Endothelial cell of umbilical vein (primary cell): ENCODE data around the gene FABP6.
"Not testable (repeated sequence)": the region's sequence is repeated elsewhere in the genome, so short reads cannot be mapped to it uniquely, and the experiment has no call there.

Experiments
- CTCF ChIP-seq, 2 donors: IDR thresholded peaks; 1 replicate in 1 of 2; 2 replicates in 1 of 2; pipeline ENCODE4 v1.5.1; 2011; ENCODE audit warnings: low read length in 2 of 2, mild to moderate bottlenecking in 2 of 2, moderate library complexity in 2 of 2, control low read depth in 1 of 2, inconsistent platforms in 1 of 2, low read depth in 1 of 2; ENCODE audit not compliant: insufficient read depth in 1 of 2; ENCODE audit errors: extremely low read depth in 1 of 2
- MAX ChIP-seq: IDR thresholded peaks from 2 replicates; pipeline ENCODE4 v1.6.1; 2011; ENCODE audit not compliant: insufficient read depth, insufficient read length
- POLR2AphosphoS5 ChIP-seq: IDR thresholded peaks from 2 replicates; pipeline ENCODE4 v1.6.1; 2012; ENCODE audit warnings: low read depth, mild to moderate bottlenecking, control low read depth, low read length, moderate library complexity; ENCODE audit not compliant: insufficient read depth

DNA sequence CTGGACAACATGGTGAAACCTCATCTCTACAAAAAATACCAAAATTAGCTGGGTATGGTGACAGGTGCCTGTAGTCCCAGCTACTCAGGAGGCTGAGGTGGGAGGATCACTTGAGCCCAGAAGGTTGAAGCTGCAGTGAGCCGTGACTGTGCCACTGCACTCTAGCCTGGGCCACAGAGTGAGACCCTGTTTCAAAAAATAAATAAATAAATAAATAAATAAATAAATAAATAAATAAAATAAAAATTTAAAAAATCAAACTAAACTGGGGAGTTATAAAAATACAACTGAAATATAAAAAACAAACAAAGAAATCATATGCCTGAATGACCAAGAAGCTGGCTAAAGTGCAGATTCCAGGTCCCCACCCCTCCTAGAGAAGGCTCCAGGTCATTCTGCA, 20.3 kb downstream of the FABP6 start:
- TF ChIP-seq MAX; POLR2AphosphoS5; CTCF (IDR thresholded peaks at IDR 0.05; ENCODE audit: extremely low read depth in 1 of 2, insufficient read depth in 1 of 2, low read depth in 1 of 2, low read length in 2 of 2): not testable (repeated sequence)
